GM18861 (cell line): Measurements from ENCODE around the gene ANO2.

Experiments
- ATAC-seq: cut with Tn5 transposase; IDR thresholded peaks from one replicate; pipeline ENCODE4 v1.9.1; 2021; ENCODE audit not compliant: unreplicated experiment

ANO2 gene

GRCh38 chr12:5736016-5736415 lies 209.0 kb downstream of the ANO2 start:
- no peak for ATAC-seq

GRCh38 chr12:5733916-5734315 lies 211.1 kb downstream of the ANO2 start:
- ATAC-seq, result no peak

DNA sequence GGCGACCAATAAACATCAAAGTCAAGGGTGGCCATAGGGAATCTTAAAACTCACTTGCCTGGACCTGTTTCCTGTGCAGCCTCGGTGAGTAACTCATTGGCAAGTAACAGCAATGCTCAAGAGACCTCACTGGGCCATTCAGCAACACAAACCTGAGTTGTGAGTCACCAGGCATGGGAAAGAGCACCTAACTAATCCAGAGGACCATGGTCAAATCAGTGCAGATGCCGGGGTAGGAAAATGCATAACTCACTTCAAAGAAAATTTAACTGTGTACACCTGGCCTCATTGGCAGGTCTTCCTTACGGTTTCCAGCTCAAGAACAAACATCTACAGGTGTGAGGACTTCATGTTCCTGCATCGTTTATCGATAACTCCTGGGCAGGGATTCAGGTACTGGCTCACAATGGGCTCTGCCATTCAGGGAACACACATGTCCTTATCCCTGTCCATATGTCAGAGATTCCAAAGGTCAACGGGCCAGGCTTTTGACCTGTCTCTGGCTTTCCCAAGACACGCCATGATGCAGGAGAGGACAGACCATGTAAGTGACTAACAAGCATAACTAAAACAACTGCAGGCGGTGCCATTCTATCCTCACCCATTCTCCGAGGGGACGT lies 211.8 kb downstream of the ANO2 start:
- no peak for ATAC-seq

- no peak for ATAC-seq
These were observed 214.1 kb downstream of the ANO2 start for GRCh38 chr12:5730962-5731361.

DNA sequence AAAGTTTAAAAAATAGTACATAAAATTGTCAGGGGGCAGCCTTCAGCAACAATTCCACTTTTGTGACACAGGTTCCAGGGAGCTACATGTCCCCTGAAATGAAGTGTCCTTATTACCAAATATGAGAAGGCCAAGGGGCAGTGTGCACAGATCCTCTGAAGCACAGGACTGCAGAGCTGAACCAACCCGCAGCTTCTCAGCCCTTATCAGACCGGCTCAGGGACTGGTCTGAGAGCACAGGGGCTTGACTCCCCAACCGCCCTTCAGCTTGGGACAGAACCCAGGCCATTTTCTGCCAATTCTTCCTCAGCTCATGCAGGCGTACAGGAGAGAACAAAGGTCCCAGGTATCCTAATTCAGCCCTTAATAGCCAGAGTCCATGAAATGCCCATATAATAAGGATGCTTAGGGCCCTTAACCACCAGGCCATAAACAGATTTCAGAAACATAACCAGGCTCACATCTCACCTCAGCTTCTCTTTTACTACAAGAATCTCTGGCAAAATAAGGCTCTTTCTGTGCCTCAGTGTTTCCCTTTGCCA lies 221.3 kb downstream of the ANO2 start:
- ATAC-seq, result no peak

GRCh38 chr12:5723071-5723470 lies 222.0 kb downstream of the ANO2 start:
- no peak for ATAC-seq

DNA sequence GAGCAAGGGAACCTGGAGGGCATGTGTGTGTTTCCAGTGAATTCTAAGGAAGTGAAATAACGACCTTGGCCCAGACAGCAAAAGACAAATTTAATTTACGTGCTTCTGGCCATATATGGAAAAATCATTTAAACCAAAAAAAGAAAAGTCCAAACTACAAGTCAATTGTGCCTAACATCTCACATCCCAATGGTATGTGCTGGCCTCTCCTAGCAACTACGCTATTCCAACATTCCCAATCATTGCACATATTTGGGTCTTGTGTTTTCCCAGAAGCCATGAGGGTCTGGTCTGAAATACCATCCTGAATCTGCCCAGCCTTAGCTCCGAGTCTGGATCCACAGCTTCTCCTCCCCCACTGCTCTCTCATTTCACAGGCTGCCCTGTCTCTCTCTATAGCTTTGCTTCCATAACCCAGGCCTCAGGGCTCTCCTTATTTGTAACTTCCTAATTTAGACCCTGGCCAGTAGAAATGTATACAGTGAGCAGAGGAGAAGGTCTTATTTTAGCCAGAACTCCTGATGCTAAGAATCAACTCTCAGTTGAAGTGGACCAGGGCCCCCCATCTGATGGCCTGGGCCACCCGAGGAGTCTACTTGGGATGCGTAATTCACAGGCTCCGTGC lies 224.6 kb downstream of the ANO2 start:
- no peak for ATAC-seq

DNA sequence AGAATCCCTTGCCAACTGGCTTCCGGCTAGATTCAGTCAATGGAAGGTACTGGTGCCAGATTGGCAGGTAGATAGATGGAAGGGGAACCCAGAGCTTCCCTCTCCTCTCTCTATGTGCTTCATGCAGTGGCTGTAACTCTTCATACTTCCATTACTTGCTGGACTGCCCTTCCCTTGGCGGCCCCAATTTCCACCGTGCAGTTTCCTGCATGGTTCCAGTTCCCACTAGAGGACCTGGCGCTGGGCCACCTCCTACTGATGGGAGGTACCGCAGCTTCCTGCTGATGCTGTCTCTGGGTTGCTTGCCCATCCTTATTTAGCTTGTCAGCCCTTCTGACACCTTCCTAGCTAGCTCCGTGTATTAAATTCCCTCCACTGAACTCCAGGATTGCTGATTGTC lies 226.4 kb downstream of the ANO2 start:
- ATAC-seq, result no peak

DNA sequence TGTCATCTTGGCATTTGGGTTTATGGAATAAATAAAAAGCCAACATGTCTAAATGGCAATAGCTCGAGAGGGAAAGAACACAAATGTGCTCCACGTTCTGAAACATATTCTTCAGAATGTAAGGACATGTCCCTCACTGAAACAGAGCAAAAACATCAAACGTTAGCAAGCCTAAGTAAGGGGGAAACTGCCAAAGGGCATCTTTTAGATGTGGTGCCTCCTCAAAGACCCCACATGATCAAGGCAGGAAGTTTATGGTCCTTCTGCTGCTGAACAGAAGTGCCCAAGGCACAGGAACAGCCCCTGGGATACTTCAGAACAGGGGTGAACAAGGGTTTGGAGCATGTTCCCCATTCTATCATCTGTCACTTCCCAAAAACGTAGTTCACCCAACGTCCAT lies 227.0 kb downstream of the ANO2 start:
- ATAC-seq, result no peak

DNA sequence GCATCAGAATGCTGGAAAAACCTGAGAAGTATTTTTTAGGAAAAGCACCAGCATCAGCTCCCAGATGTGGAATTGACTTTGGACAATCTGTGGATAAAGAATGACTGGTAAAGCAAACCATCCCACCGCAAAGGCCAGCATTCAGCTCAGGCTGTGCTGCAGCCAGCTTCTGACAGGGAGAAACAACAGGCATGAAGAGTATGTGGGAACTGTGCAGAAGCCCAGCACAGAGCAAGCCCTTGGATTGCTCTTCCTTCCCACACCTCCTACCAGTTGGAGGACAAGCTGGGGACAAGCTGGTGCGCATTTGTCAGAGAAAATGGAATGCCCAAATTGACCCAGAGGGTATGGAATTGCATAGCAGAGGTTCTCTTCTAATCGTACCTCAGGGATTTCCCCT lies 228.1 kb downstream of the ANO2 start:
- no peak for ATAC-seq

GRCh38 chr12:5716201-5716600 lies 228.9 kb downstream of the ANO2 start:
- no peak for ATAC-seq

DNA sequence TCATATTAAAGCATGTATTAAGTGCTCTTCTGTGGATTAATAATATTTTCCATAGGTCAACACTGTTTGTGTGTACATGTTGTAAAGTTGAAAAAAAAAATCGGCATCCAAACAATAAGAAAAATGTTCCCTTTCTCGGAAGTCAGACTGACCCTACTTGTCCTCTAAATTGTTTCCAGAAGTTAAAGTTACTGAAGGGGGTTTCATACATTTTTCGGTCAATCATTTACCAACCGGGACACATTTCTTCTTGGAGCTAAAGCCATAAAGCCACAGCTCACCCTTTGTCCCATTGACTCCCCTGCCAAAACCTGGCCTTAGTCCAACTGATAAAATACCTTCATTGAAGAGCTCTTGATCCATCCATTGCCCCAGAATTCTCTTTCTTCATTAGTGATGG lies 230.0 kb downstream of the ANO2 start:
- ATAC-seq, result no peak

DNA sequence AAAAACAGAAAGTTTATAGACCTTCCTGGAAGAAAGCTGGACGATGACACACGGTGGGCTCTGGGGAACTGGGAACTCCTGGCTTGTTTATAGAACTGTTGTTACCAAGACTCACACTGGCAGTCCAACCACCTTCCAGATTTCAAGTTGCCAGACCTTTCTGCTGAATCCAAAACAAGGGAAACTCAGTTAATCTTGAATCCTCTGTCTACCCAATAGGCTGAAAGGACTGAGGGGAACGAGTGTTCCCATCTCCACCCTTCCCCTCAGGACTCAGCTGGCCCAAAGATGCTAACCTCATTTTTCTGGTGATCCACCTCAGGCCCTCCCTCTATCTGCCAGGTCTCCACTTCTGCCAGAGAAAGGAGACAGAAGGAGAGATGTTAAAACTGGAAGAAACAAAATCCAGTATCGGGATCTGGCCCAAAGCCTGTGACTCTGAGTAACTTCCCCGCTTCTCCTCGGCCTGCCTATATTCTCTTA lies 231.4 kb downstream of the ANO2 start:
- ATAC-seq, result no peak

DNA sequence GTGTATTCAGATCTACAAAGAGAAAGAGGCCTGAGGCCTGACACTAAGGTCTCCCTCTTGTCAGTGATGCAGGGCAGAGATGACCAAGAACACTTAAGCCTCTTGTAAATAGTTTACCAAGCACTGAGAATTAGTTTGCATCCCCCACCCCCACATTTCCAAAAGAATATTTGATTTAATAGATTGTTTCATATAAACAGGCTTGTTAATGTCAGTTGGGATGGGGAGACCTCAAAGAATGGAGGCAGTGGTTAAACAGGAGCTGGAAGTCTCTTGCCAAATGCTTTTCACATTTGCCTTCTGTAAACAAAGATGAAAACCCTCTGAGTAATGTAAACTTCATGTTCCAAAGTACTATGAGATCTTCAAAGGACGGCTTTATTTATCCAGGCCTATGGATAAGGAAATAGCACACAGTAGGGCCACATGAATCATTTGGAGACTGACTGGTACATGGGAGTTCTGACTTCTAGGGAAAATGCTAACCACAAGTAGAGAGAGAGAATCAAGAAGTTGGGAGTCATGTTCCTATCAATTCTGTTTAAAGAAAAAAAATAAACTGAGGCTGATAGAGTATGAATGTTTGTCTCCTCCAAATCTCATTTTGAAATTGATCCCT lies 234.7 kb downstream of the ANO2 start:
- ATAC-seq, result no peak

DNA sequence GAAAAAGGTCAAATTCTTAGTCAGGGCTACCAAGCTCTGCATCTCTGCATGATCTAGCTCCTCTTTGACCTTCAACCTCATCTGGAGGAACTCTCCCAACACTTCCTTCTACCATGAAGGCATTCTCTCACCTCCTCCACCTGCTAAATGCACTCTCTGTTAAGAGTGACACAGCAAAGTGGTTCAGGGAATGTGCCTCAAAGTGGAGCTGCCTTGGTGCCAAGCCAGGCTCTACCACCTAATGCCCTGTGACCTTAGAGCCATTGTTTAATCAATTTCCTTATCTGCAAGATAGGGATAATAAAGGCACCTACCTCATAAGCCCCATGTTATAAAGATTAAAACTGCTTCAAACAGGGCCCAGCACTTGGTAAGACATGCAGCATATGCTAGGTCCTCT lies 236.7 kb downstream of the ANO2 start:
- ATAC-seq, result no peak

DNA sequence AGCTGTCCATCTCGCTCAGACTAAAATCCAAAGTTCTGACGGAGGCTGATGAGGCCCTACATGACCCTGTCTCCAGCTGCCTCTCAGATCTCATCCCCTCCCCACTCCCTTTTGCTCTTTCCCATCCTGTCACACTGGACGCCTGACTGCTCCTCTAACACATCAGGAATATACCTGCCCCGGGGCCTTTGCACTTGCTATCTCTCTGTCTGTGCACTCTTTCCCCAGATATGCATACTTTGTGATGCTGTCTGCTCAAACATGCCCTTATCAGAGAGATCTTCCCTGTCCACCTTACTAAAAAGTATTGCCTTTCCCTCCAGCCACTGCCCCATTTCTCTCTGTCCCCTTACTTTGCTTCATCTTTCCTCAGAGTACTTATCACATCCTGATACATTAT lies 238.8 kb downstream of the ANO2 start:
- ATAC-seq, result no peak

DNA sequence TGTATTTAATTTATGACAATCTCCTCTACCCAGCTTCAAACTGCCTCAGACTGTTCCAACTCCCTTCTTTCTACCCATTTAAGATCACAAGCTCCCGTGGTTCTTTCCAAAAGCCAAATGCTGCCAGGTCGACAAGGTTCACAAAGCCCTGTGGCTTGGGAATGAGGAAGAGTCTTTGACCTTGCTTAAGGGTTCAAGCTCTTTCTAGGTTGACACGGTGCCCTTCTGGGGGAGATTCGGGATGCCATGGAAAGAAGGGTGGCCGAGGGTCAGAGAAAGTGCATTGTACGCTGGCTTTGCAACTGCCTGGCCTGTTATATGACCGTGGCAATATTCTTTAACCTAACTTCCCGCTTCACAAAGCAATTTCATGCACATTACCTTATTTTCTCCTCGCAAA lies 239.3 kb downstream of the ANO2 start:
- no peak for ATAC-seq

- no peak for ATAC-seq
These were observed 250.2 kb downstream of the ANO2 start for GRCh38 chr12:5694759-5695409.

GRCh38 chr12:5692850-5693249 lies 252.2 kb downstream of the ANO2 start:
- ATAC-seq, result no peak

DNA sequence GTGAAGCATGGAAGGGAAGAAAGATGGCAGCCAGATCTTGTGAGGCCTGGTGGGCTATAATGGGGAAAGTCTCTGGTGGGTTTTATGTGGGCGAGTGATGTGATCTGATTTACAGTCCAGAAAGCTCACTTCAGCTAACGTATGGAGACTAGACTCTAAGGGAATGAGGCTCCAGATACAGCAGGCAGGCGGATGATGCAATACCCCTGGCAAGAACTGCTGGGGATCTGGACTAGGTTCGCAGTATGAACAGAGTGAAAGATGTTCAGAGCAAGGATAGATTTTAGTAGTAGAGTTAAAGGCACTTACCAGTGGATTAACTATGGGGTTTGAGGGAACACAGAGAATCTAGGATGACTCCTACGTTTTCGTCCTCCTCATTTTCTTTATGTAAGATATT lies 253.1 kb downstream of the ANO2 start:
- no peak for ATAC-seq

DNA sequence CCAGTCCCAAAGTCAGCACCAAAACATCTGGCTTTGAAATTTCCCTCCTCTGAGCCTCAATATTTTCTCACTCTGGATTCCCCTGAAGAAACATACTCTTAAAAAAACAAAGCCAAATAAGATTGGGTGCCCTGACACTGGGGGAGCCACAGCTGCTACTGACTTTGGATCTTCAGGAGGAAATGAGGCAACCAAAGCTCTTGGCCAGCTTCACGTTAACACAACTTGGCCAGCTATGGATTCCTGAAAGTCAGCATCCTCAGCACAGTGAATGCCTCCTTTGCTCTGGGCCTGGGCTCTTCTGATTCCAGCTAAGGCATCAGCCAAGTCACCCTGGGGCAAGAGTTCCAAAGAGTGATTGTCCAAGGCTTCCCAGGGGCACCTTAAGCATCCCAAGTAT lies 254.8 kb downstream of the ANO2 start:
- no peak for ATAC-seq

DNA sequence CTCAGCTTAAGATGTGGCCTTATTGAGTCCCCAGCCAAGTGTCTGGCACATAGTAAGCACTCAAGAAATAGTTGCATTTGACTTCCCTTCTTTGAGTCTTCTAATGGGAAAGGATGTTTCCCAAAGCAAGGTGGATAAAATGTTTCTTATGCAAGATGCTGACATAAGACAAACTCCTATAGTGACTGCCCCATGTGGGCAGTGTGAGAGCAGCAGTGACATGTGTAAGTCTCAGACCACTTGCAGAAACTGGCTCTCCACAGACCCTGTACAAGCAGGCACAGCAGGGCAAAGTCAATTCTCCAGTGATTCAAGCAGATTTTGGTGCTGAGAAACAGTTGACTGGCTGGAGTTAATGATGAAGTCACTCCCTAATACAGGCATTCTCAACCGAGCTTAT lies 255.3 kb downstream of the ANO2 start:
- no peak for ATAC-seq
